Keratinocyte (primary cell): ENCODE measurements around the gene SNX24. TPM values are rescaled to one million over a fixed set of nuclear protein-coding genes. Genes with fewer than 3 reads are reported as not detected.

Source experiments
- DNase-seq: peaks from one replicate; pipeline ENCODE4 v3.0.0-alpha.2; 2011; ENCODE audit warnings: low read depth, missing footprints, low spot score
- FAIRE-seq: peaks from 2 replicates; lab custom pipeline; 2011; peaks lifted over from hg19 to GRCh38; lab: Jason Lieb, UNC
- H2AFZ ChIP-seq: 2 replicates; pipeline ENCODE4 v1.6.0; 2012; ENCODE audit warnings: low read length, control low read depth, inconsistent platforms; ENCODE audit not compliant: control insufficient read depth
- H3K27ac ChIP-seq: 2 replicates; pipeline ENCODE4 v1.5.1; 2011; ENCODE audit warnings: low read length; ENCODE audit not compliant: control insufficient read depth, insufficient read depth
- H3K27me3 ChIP-seq: 3 replicates; pipeline ENCODE4 v1.6.0; 2011; ENCODE audit warnings: low read length; ENCODE audit not compliant: control insufficient read depth, insufficient read depth; ENCODE audit errors: extremely low read depth
- H3K36me3 ChIP-seq, 2 experiments: 2 replicates in 1 of 2; 3 replicates in 1 of 2; pipeline ENCODE4 v1.5.1; 2011; ENCODE audit warnings: low read length in 2 of 2, mild to moderate bottlenecking in 1 of 2; ENCODE audit not compliant: control insufficient read depth in 2 of 2, insufficient read depth in 2 of 2; ENCODE audit errors: extremely low read depth in 1 of 2
- H3K4me1 ChIP-seq: 3 replicates; pipeline ENCODE4 v1.5.1; 2011; ENCODE audit warnings: low read length; ENCODE audit not compliant: control insufficient read depth, insufficient read depth; ENCODE audit errors: extremely low read depth
- H3K4me2 ChIP-seq: 3 replicates; pipeline ENCODE4 v1.6.0; 2011; ENCODE audit warnings: low read depth, low read length; ENCODE audit not compliant: control insufficient read depth, insufficient read depth; ENCODE audit errors: extremely low read depth
- H3K4me3 ChIP-seq, 3 experiments: fragments of 200-600 bp in 1 of 3; sonication (generic) in 1 of 3; 2 replicates in 2 of 3; 3 replicates in 1 of 3; pipeline ENCODE4 v1.5.1; 2011 to 2016; ENCODE audit warnings: low read length in 3 of 3, mild to moderate bottlenecking in 3 of 3, control low read depth in 2 of 3, inconsistent platforms in 1 of 3, low read depth in 1 of 3, mixed read lengths in 1 of 3, mixed run types in 1 of 3, moderate library complexity in 1 of 3; ENCODE audit not compliant: control insufficient read depth in 2 of 3, insufficient read depth in 2 of 3; ENCODE audit errors: extremely low read depth in 1 of 3
- H3K79me2 ChIP-seq: 2 replicates; pipeline ENCODE4 v1.6.0; 2012; ENCODE audit warnings: low read length; ENCODE audit not compliant: control insufficient read depth, insufficient read depth
- H3K9ac ChIP-seq: 3 replicates; pipeline ENCODE4 v1.6.0; 2011; ENCODE audit warnings: low read length; ENCODE audit not compliant: control insufficient read depth, insufficient read depth; ENCODE audit errors: extremely low read depth
- H3K9me1 ChIP-seq: 3 replicates; pipeline ENCODE4 v1.6.0; 2011; ENCODE audit warnings: low read length; ENCODE audit not compliant: control insufficient read depth, insufficient read depth; ENCODE audit errors: extremely low read depth
- H3K9me3 ChIP-seq: 2 replicates; pipeline ENCODE4 v1.5.1; 2012; ENCODE audit warnings: low read depth, low read length; ENCODE audit not compliant: control insufficient read depth
- H4K20me1 ChIP-seq: 3 replicates; pipeline ENCODE4 v1.6.0; 2011; ENCODE audit warnings: low read length; ENCODE audit not compliant: control insufficient read depth, insufficient read depth; ENCODE audit errors: extremely low read depth
- CTCF ChIP-seq, 3 experiments: IDR thresholded peaks in 1 of 3; conservative IDR thresholded peaks in 1 of 3; optimal IDR thresholded peaks in 1 of 3; 2 replicates in 2 of 3; 3 replicates in 1 of 3; pipeline versions ENCODE3 to v1.5.1; 2011; ENCODE audit warnings: low read length in 3 of 3, mild to moderate bottlenecking in 3 of 3, moderate library complexity in 2 of 3, control low read depth in 1 of 3, inconsistent platforms in 1 of 3; ENCODE audit not compliant: insufficient read depth in 2 of 3; ENCODE audit errors: extremely low read depth in 1 of 3
- EZH2 ChIP-seq: IDR thresholded peaks from one replicate; pipeline ENCODE4 v1.6.1; 2012; ENCODE audit warnings: inconsistent platforms, mild to moderate bottlenecking, low read length, moderate library complexity
- dilution Hi-C: fragments of 300-500 bp; cut with MboI; formaldehyde crosslinking; loops from one replicate; pipeline ENCODE4 v1.7.0; 2020; ENCODE audit warnings: low sequenced_read_pairs; ENCODE audit not compliant: extremely low pct_ligation_motif_present
- polyA plus RNA-seq, 5 experiments: library from polyadenylated mRNA; depleted of rRNA in 3 of 5; stranded (reverse) in 3 of 5; stranded (forward) in 1 of 5; unstranded in 1 of 5; fragments of >200 nt; gene quantifications; 1 replicate in 1 of 5; 2 replicates in 3 of 5; 3 replicates in 1 of 5; pipeline versions ENCODE4 v1.2.1 to v1.2.3, GENCODE V29; 2011 to 2012; ENCODE audit warnings: missing spikeins in 2 of 5, low read depth in 1 of 5, low replicate concordance in 1 of 5

The SNX24 gene
- polyA plus RNA-seq, 1 donor (not counting 4 experiments of a cell fraction or from before 2014, with no cell fraction given) = 15.0 TPM

- FAIRE-seq (no peak), DNase-seq (no peak)
- H3K36me3 ChIP-seq = no peaks in the 10 kb centered on the region
- H3K9ac ChIP-seq = no peak overlapping the region
- TF ChIP-seq CTCF (optimal IDR thresholded peaks at IDR 0.05 in 1 of 3, IDR thresholded peaks at IDR 0.05 in 1 of 3, conservative IDR thresholded peaks at IDR 0.05 in 1 of 3; ENCODE audit: extremely low read depth in 1 of 3, insufficient read depth in 2 of 3, low read length in 3 of 3) = no peak
- TF ChIP-seq EZH2 = no peak
- no peak overlapping the region for H3K27ac ChIP-seq
- H2AFZ ChIP-seq = no peak overlapping the region
- H3K9me3 ChIP-seq = no peaks in the 10 kb centered on the region
- H3K79me2 ChIP-seq = peaks cover 26% of the 10 kb centered on the region
- H3K4me2 ChIP-seq = no peak overlapping the region
- dilution Hi-C loops = no loop called here
- H3K9me1 ChIP-seq = no peaks in the 10 kb centered on the region
- no peaks in the 10 kb centered on the region for H4K20me1 ChIP-seq
- H3K27me3 ChIP-seq = no peaks in the 10 kb centered on the region
- peaks cover 8% of the 10 kb centered on the region for H3K4me1 ChIP-seq
- no peak overlapping the region for H3K4me3 ChIP-seq
Measured at GRCh38 chr5:122885891-122886290, 40.5 kb downstream of the SNX24 start.

- Histone ChIP-seq H3K79me2 (peaks cover 8% of the 10 kb centered on the region), H3K9me3 (no peaks in the 10 kb centered on the region), H3K4me3 (no peak overlapping the region), H3K36me3 (peaks cover 0 to 2% of the 10 kb centered on the region in 2 experiments), H3K27me3 (no peaks in the 10 kb centered on the region), H3K9ac (no peak overlapping the region), H3K4me2 (no peak overlapping the region), H3K9me1 (no peaks in the 10 kb centered on the region), H4K20me1 (no peaks in the 10 kb centered on the region), H3K27ac (no peak overlapping the region), H3K4me1 (no peaks in the 10 kb centered on the region), H2AFZ (no peak overlapping the region)
- FAIRE-seq = no peak
- dilution Hi-C loops = no loop called here
- DNase-seq = no peak
- no peak for TF ChIP-seq CTCF (optimal IDR thresholded peaks at IDR 0.05 in 1 of 3, IDR thresholded peaks at IDR 0.05 in 1 of 3, conservative IDR thresholded peaks at IDR 0.05 in 1 of 3; ENCODE audit: extremely low read depth in 1 of 3, insufficient read depth in 2 of 3, low read length in 3 of 3)
- no peak for TF ChIP-seq EZH2
Measured at GRCh38 chr5:122895141-122895540, 49.7 kb downstream of the SNX24 start.
